ENCODE measurements around the gene DPF1.

The DPF1 gene

GRCh38 chr19:38224014-38224862 is at the start of gene DPF1:
TSS of gene DPF1 (minus strand) at chr19:38224222. CDS start at chr19:38224142, 80 bp downstream.
- Mint-ChIP-seq H3K4me1 (peaks cover 38% of the 10 kb centered on the region), H3K9me3 (no peaks in the 10 kb centered on the region), H3K27ac (no peak within 1 kb of the TSS), H3K36me3 (ENCODE audit: low read depth) (peaks cover 15% of the 10 kb centered on the region), H3K4me3 (peak within 1 kb of the TSS; percentile 90), H3K27me3 (ENCODE audit: low read depth, poor library complexity) (peaks cover 20% of the 10 kb centered on the region)
- peak; percentile 91 for DNase-seq
- TF ChIP-seq, protein P1, sequence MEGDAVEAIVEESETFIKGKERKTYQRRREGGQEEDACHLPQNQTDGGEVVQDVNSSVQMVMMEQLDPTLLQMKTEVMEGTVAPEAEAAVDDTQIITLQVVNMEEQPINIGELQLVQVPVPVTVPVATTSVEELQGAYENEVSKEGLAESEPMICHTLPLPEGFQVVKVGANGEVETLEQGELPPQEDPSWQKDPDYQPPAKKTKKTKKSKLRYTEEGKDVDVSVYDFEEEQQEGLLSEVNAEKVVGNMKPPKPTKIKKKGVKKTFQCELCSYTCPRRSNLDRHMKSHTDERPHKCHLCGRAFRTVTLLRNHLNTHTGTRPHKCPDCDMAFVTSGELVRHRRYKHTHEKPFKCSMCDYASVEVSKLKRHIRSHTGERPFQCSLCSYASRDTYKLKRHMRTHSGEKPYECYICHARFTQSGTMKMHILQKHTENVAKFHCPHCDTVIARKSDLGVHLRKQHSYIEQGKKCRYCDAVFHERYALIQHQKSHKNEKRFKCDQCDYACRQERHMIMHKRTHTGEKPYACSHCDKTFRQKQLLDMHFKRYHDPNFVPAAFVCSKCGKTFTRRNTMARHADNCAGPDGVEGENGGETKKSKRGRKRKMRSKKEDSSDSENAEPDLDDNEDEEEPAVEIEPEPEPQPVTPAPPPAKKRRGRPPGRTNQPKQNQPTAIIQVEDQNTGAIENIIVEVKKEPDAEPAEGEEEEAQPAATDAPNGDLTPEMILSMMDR (IDR thresholded peaks at IDR 0.05) = peak; percentile 7

- H3K4me3 Mint-ChIP-seq = no peak overlapping the region
- TF ChIP-seq, protein P1 (IDR thresholded peaks at IDR 0.05) = no peak
- no peaks in the 10 kb centered on the region for H3K36me3 Mint-ChIP-seq (ENCODE audit: low read depth)
- peaks cover 12% of the 10 kb centered on the region for H3K27me3 Mint-ChIP-seq (ENCODE audit: low read depth, poor library complexity)
- no peaks in the 10 kb centered on the region for H3K9me3 Mint-ChIP-seq
- no peak for DNase-seq
- H3K27ac Mint-ChIP-seq = no peak overlapping the region
- H3K4me1 Mint-ChIP-seq = peaks cover 36% of the 10 kb centered on the region
Observed at GRCh38 chr19:38273499-38273898, 49.5 kb upstream of the DPF1 start.

DNA sequence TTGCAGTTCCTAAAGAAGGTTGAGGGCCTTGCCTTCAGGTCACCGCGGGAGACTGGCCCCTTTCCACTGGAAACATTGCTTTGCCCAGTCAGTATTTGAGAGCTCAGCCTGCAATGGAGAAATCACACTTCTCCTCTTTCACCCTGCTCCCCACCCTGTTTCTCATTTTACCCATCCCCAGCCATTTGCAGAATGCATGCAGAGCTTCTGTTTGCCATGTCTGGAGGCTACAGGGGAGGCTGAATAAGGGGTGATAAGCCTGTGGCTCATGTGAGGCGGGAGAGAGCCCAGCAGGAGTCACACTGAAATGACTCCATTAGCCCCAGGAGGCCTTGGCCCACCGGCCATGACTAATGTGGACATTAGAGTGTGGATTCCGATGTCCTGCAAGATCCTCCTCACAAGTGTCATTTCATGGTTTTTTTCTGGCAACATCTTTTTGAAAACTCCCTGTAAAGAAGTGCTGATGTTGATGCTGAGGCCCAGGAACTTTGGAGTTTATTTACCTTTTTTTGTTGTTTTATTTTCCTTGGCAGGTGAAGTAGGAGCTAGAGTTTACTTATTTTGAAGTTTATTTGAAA is 46.7 kb upstream of the DPF1 start:
- no peak for DNase-seq
- TF ChIP-seq, protein P1 (IDR thresholded peaks at IDR 0.05) = no peak
- no peaks in the 10 kb centered on the region for H3K36me3 Mint-ChIP-seq (ENCODE audit: low read depth)
- H3K4me3 Mint-ChIP-seq = no peak overlapping the region
- peak overlapping the region; percentile 49 for H3K27ac Mint-ChIP-seq
- H3K27me3 Mint-ChIP-seq (ENCODE audit: low read depth, poor library complexity) = peaks cover 12% of the 10 kb centered on the region
- peaks cover 55% of the 10 kb centered on the region for H3K4me1 Mint-ChIP-seq
- H3K9me3 Mint-ChIP-seq = no peaks in the 10 kb centered on the region

DNA sequence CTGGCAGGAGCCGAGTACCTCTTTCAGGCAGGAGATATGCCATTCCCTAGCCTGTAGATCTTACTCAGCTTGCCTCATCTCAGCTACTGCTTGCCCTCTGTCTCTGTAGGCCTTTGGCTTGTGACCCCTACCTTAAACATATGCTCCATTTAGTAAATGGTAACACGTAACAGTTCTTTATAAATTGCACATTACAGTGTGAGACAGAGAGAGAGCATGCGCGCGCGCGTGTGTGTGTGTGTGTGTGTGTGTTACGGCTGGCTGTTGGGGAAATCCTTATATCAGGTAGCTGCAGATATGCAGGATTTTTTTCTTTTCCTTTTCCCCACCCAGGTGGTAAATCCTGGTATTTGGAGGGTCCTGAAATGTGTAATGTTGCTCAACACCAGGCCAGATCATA is 44.5 kb upstream of the DPF1 start:
- DNase-seq = no peak
- Mint-ChIP-seq H3K27ac (no peak overlapping the region), H3K4me3 (peak overlapping the region; percentile 92), H3K27me3 (ENCODE audit: low read depth, poor library complexity) (peaks cover 12% of the 10 kb centered on the region), H3K4me1 (peaks cover 68% of the 10 kb centered on the region), H3K36me3 (ENCODE audit: low read depth) (no peaks in the 10 kb centered on the region), H3K9me3 (no peaks in the 10 kb centered on the region)
- TF ChIP-seq, protein P1 (IDR thresholded peaks at IDR 0.05) = no peak

DNA sequence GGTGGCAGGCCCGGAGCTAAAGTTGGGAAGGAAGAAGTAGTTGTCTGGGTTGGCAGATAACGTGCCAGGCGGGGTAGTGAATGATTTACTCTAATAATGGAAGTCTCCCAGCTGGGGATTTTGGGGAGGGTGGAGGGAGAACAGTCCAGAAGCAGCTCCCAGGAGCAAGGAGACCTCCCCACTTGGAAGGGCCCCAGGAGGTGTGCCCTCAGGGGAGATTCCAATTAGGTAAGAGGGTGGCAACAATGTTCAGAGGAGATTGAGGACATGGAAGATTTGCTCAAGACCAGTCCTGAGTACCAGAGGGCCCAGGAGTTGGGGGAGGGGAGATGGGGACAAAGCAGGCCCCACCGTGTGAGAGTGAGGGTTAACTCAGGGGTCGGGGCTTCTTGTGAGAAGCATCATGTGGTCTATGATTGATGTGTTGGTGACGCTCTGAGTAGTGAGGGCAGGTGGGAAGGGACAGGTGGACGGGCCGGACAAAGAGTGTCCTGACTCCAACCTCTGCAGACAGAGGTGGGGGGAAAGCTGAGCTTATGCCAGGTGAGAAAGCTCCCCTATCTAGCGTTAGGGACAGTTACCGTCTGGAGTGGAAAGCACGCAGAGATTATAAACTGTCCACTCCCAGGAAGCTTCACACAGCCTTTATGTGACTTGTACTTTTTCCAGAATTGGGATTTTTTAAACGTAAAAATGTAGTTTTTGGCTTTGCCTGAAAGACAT is 43.9 kb upstream of the DPF1 start:
- Mint-ChIP-seq H3K9me3 (no peaks in the 10 kb centered on the region), H3K4me3 (peak overlapping the region; percentile 92), H3K27ac (peak overlapping the region; percentile 78), H3K27me3 (ENCODE audit: low read depth, poor library complexity) (peaks cover 14% of the 10 kb centered on the region), H3K36me3 (ENCODE audit: low read depth) (no peaks in the 10 kb centered on the region), H3K4me1 (peaks cover 66% of the 10 kb centered on the region)
- TF ChIP-seq, protein P1 (IDR thresholded peaks at IDR 0.05) = no peak
- no peak for DNase-seq
